CD4-positive, alpha-beta T cell (primary cell): Measurements from ENCODE around the gene CASP10. TPM values are rescaled to one million over a fixed set of nuclear protein-coding genes. Genes with fewer than 3 reads are reported as not detected.
"Not testable (repeated sequence)": the region's sequence is repeated elsewhere in the genome, so short reads cannot be mapped to it uniquely, and the experiment has no call there.

ENCODE experiments used
- ATAC-seq: fragments of 200-7000 bp; cut with Tn5 transposase; one replicate; pipeline ENCODE4 v1.10.0; 2022; ENCODE audit warnings: mild to moderate bottlenecking; ENCODE audit not compliant: poor library complexity
- CTCF ChIA-PET: fragments of 350-600 bp; sonication (Branson Sonifier 250); formaldehyde crosslinking; loops from one replicate; lab custom pipeline; 2021; ENCODE audit warnings: antibody characterized with exemption, inconsistent platforms; lab: Charles Lee
- POLR2A ChIA-PET: fragments of 350-600 bp; sonication (Branson Sonifier 250); formaldehyde crosslinking; loops from one replicate; lab custom pipeline; 2021; ENCODE audit warnings: antibody characterized with exemption, inconsistent platforms; lab: Charles Lee
- DNase-seq, 14 experiments: peaks; one replicate each; pipeline ENCODE4 v3.0.0-alpha.2; 2013 to 2020; ENCODE audit warnings: mixed read lengths in 2 of 14
- H3K27ac ChIP-seq, 2 donors: one replicate each; pipeline versions ENCODE4 v1.5.1 to v1.7.0; 2013; ENCODE audit warnings: low read length in 2 of 2, low read depth in 1 of 2, mild to moderate bottlenecking in 1 of 2
- H3K27me3 ChIP-seq, 2 experiments: 1 replicate in 1 of 2; 2 replicates in 1 of 2; pipeline versions ENCODE4 v1.6.1 to v1.7.0; 2013; ENCODE audit warnings: low read length in 2 of 2, control low read depth in 1 of 2, mild to moderate bottlenecking in 1 of 2, moderate library complexity in 1 of 2; ENCODE audit not compliant: insufficient read depth in 2 of 2, control insufficient read depth in 1 of 2
- H3K36me3 ChIP-seq: one replicate; pipeline ENCODE4 v1.6.1; 2013; ENCODE audit warnings: low read length, control low read depth; ENCODE audit not compliant: insufficient read depth
- H3K4me1 ChIP-seq: one replicate; pipeline ENCODE4 v1.6.1; 2013; ENCODE audit warnings: low read length, control low read depth; ENCODE audit not compliant: insufficient read depth
- H3K4me3 ChIP-seq: one replicate; pipeline ENCODE4 v1.5.1; 2013; ENCODE audit warnings: mild to moderate bottlenecking, low read length, moderate library complexity
- H3K9me3 ChIP-seq, 2 experiments: 1 replicate in 1 of 2; 2 replicates in 1 of 2; pipeline versions ENCODE4 v1.6.1 to v1.7.0; 2013; ENCODE audit warnings: low read length in 2 of 2, mild to moderate bottlenecking in 2 of 2, control low read depth in 1 of 2, moderate library complexity in 1 of 2; ENCODE audit not compliant: control insufficient read depth in 1 of 2, insufficient read depth in 1 of 2
- H3K27ac Mint-ChIP-seq: one replicate; pipeline ENCODE4 v1.8.0; 2020; ENCODE audit warnings: mixed read lengths
- H3K27me3 Mint-ChIP-seq: one replicate; pipeline ENCODE4 v1.8.0; 2021; ENCODE audit warnings: mixed read lengths
- H3K36me3 Mint-ChIP-seq: one replicate; pipeline ENCODE4 v1.8.0; 2021; ENCODE audit warnings: low read depth, mixed read lengths
- H3K4me1 Mint-ChIP-seq: one replicate; pipeline ENCODE4 v1.8.0; 2021; ENCODE audit warnings: low read depth, mixed read lengths
- H3K4me3 Mint-ChIP-seq: one replicate; pipeline ENCODE4 v1.8.0; 2020; ENCODE audit warnings: mild to moderate bottlenecking, mixed read lengths
- H3K9me3 Mint-ChIP-seq: one replicate; pipeline ENCODE4 v1.8.0; 2020; ENCODE audit warnings: mixed read lengths
- intact Hi-C, 2 experiments: fragments of 100-400 bp; cut with DNase I in 1 of 2; cut with micrococcal nuclease in 1 of 2; formaldehyde crosslinking; loops; one replicate each; pipeline versions ENCODE4 v1.15.1 to v1.9.0; 2023 to 2025; cut with DNase I, micrococcal nuclease
- total RNA-seq, 174 experiments: library from RNA in 2 of 174; stranded (reverse) in 2 of 174; gene quantifications; one replicate each; pipeline ENCODE4 v1.2.3 and lab custom pipeline; 2021 to 2026
- TF ChIP-seq, protein P1 (sequence below): fragments of 200-600 bp; IDR thresholded peaks from one replicate; pipeline ENCODE4 v1.8.0; 2022; ENCODE audit warnings: antibody characterized with exemption, mild to moderate bottlenecking

The CASP10 gene
- total RNA-seq, 2 experiments from 2014 or later = 12.6 to 13.7 TPM

- H3K27ac ChIP-seq = peak overlapping the region in 1 of 2 donors; percentile 39
- ATAC-seq = no peak
- H3K4me1 ChIP-seq = peaks cover 19% of the 10 kb centered on the region
- H3K27me3 ChIP-seq = no peaks in the 10 kb centered on the region
- Mint-ChIP-seq H3K27me3 (no peaks in the 10 kb centered on the region), H3K9me3 (no peaks in the 10 kb centered on the region), H3K36me3 (peaks cover 80% of the 10 kb centered on the region), H3K4me3 (no peak overlapping the region), H3K4me1 (peaks cover 42% of the 10 kb centered on the region), H3K27ac (peak overlapping the region; percentile 57)
- intact Hi-C loops = no loop called here
- peaks cover 76% of the 10 kb centered on the region for H3K36me3 ChIP-seq
- H3K4me3 ChIP-seq = no peak overlapping the region
- DNase-seq = no peak
- H3K9me3 ChIP-seq = no peaks in the 10 kb centered on the region
- POLR2A ChIA-PET = interaction anchor here (1.0 to 3.9 kb wide), 3 partner anchors 10 to 31 kb away, joined by 5 to 19 read pairs (median 5); partner anchors contain the start of gene CFLAR
- TF ChIP-seq, protein P1, sequence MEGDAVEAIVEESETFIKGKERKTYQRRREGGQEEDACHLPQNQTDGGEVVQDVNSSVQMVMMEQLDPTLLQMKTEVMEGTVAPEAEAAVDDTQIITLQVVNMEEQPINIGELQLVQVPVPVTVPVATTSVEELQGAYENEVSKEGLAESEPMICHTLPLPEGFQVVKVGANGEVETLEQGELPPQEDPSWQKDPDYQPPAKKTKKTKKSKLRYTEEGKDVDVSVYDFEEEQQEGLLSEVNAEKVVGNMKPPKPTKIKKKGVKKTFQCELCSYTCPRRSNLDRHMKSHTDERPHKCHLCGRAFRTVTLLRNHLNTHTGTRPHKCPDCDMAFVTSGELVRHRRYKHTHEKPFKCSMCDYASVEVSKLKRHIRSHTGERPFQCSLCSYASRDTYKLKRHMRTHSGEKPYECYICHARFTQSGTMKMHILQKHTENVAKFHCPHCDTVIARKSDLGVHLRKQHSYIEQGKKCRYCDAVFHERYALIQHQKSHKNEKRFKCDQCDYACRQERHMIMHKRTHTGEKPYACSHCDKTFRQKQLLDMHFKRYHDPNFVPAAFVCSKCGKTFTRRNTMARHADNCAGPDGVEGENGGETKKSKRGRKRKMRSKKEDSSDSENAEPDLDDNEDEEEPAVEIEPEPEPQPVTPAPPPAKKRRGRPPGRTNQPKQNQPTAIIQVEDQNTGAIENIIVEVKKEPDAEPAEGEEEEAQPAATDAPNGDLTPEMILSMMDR = no peak
- CTCF ChIA-PET = interaction anchor here (1.6 to 2.3 kb wide), 3 partner anchors 10 to 84 kb away, joined by 5 to 11 read pairs (median 8); no protein-coding TSS in a partner anchor
These were observed 34.4 kb upstream of the CASP10 start for GRCh38 chr2:201148434-201148990.

DNA sequence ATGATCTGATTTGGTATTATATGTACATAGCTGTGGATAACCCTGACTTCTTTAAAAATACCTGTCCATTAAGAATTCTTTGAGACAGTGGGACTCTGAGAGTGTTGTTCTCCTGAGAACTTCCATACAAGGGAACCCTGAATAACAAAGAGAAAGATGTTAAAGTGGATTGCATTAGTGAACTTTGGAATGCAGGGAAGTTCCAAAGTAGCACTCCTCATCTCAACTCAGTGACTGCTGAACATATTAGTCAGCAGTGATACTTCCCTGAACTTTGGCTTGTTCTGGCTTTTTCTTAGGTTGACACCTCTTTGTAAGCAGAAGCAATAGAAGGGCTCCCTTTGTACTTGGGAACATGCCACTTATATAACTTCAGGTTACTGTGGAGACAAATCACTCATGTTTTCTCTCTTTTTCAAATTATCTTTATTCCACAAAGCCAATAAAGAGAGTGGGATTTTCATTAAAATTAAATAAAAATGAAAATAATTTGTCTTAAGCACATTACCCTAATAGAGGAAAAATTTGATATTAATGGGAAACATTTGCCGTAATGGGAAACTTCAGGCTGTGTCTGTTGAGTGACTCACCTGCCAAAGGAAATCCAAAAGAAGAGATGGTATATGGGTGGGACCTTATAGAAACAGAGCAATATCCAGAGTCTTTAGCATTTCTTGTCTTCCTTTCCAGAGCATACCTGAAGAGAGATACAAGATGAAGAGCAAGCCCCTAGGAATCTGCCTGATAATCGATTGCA lies 33.7 kb upstream of the CASP10 start:
- H3K27ac ChIP-seq = peak overlapping the region in 1 of 2 donors; percentile 39
- no peak overlapping the region for H3K4me3 ChIP-seq
- H3K4me3 Mint-ChIP-seq = no peak overlapping the region

DNA sequence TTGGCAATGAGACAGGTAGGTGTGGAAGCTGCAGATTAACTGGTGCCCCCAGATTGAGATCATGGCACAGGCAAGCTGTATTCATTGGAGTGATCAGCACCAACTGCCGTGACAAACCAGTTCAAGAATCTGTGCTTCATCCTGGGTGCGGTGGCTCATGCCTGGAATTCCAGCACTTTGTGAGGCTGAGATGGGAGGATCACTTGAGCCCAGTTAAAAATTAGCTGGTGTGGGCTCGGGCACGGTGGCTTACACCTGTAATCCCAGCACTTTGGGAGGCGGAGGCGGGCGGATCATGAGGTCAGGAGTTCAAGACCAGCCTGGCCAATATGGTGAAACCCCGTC lies 33.1 kb upstream of the CASP10 start:
- H3K9me3 Mint-ChIP-seq, H3K4me3 ChIP-seq, H3K27me3 ChIP-seq, ATAC-seq, intact Hi-C loops, H3K9me3 ChIP-seq, DNase-seq, H3K4me3 Mint-ChIP-seq, H3K27me3 Mint-ChIP-seq, H3K27ac ChIP-seq: not testable (repeated sequence)
- ChIA-PET CTCF (interaction anchor here (0.8 to 2.3 kb wide), 3 partner anchors 31 to 82 kb away, joined by 3 to 11 read pairs (median 6); no protein-coding TSS in a partner anchor), POLR2A (interaction anchor here (1.3 to 3.9 kb wide), 2 partner anchors 23 to 32 kb away, joined by 4 to 19 read pairs; partner anchors contain the start of gene CFLAR)
- peaks cover 19% of the 10 kb centered on the region for H3K4me1 ChIP-seq
- Mint-ChIP-seq H3K36me3 (peaks cover 80% of the 10 kb centered on the region), H3K27ac (peak overlapping the region; percentile 87), H3K4me1 (peaks cover 42% of the 10 kb centered on the region)
- H3K36me3 ChIP-seq = peaks cover 79% of the 10 kb centered on the region

More for the DNA sequence above, 33.7 kb upstream of the CASP10 start:
- no peak for ATAC-seq
- ChIA-PET CTCF (interaction anchor here (1.6 to 2.3 kb wide), 4 partner anchors 9 to 83 kb away, joined by 5 to 11 read pairs (median 7); no protein-coding TSS in a partner anchor), POLR2A (interaction anchor here (1.0 to 3.9 kb wide), 3 partner anchors 9 to 32 kb away, joined by 5 to 19 read pairs (median 5); partner anchors contain the start of gene CFLAR)
- intact Hi-C loops = no loop called here
- H3K27ac Mint-ChIP-seq = peak overlapping the region; percentile 87
- peaks cover 19% of the 10 kb centered on the region for H3K4me1 ChIP-seq
- H3K27me3 ChIP-seq = no peaks in the 10 kb centered on the region
- TF ChIP-seq, protein P1 = no peak
- no peaks in the 10 kb centered on the region for H3K9me3 Mint-ChIP-seq
- H3K9me3 ChIP-seq = no peaks in the 10 kb centered on the region
- peak in 2 of 14 experiments; percentile 35 to 49 for DNase-seq
- peaks cover 79% of the 10 kb centered on the region for H3K36me3 ChIP-seq
- H3K36me3 Mint-ChIP-seq = peaks cover 78% of the 10 kb centered on the region
- peaks cover 42% of the 10 kb centered on the region for H3K4me1 Mint-ChIP-seq
- H3K27me3 Mint-ChIP-seq = no peaks in the 10 kb centered on the region
